HepG2 (cell line): ENCODE results near the gene RILPL1. TPM values are rescaled to one million over a fixed set of nuclear protein-coding genes. Genes with fewer than 3 reads are reported as not detected.

Source experiments
- AFF4 ChIP-seq: sonication (generic); formaldehyde crosslinking; IDR thresholded peaks from 2 replicates; pipeline ENCODE4 v1.4.0; 2020; ENCODE audit warnings: missing genetic modification reagents
- KDM5A ChIP-seq: fragments of 200-600 bp; sonication (generic); IDR thresholded peaks from 2 replicates; pipeline ENCODE4 v1.7.0; 2018; ENCODE audit warnings: antibody characterized with exemption, mild to moderate bottlenecking, low read length, borderline replicate concordance
- LCORL ChIP-seq, 2 experiments: fragments of 450-650 bp in 1 of 2; sonication (generic) in 1 of 2; formaldehyde crosslinking in 1 of 2; IDR thresholded peaks; 2 replicates each; pipeline versions ENCODE4 v1.5.0 to v1.6.1; 2017 to 2020; ENCODE audit warnings: antibody characterized with exemption in 1 of 2, missing genetic modification reagents in 1 of 2
- NONO ChIP-seq, 2 experiments: fragments of 450-650 bp in 1 of 2; sonication (generic) in 1 of 2; formaldehyde crosslinking in 1 of 2; IDR thresholded peaks in 1 of 2; conservative IDR thresholded peaks in 1 of 2; 2 replicates each; pipeline versions ENCODE4 v1.6.1 to v1.8.0; 2017 to 2022; ENCODE audit warnings: mild to moderate bottlenecking in 1 of 2, missing genetic modification reagents in 1 of 2, moderate library complexity in 1 of 2
- SOX5 ChIP-seq: IDR thresholded peaks from 2 replicates; pipeline ENCODE4 v1.6.1; 2016; ENCODE audit warnings: borderline replicate concordance
- YEATS2 ChIP-seq: sonication (generic); formaldehyde crosslinking; IDR thresholded peaks from 2 replicates; pipeline ENCODE4 v1.4.0; 2020; ENCODE audit warnings: missing genetic modification reagents, borderline replicate concordance
- ZMYM2 ChIP-seq: sonication (generic); formaldehyde crosslinking; IDR thresholded peaks from 2 replicates; pipeline ENCODE4 v1.8.0; 2022; ENCODE audit warnings: mild to moderate bottlenecking, missing genetic modification reagents
- ZNF350 ChIP-seq: sonication (generic); formaldehyde crosslinking; IDR thresholded peaks from 2 replicates; pipeline ENCODE4 v1.4.0; 2020; ENCODE audit warnings: mild to moderate bottlenecking, low read depth, missing genetic modification reagents, borderline replicate concordance
- ZNF441 ChIP-seq: sonication (generic); formaldehyde crosslinking; IDR thresholded peaks from 2 replicates; pipeline ENCODE4 v1.7.0; 2021; ENCODE audit warnings: missing genetic modification reagents, borderline replicate concordance
- ZNF574 ChIP-seq: sonication (generic); formaldehyde crosslinking; IDR thresholded peaks from 2 replicates; pipeline ENCODE4 v1.4.0; 2020; ENCODE audit warnings: missing genetic modification reagents
- ZNF609 ChIP-seq: sonication (generic); formaldehyde crosslinking; IDR thresholded peaks from 2 replicates; pipeline ENCODE4 v1.4.0; 2020; ENCODE audit warnings: mild to moderate bottlenecking, missing genetic modification reagents, borderline replicate concordance
- ZNF775 ChIP-seq: sonication (generic); formaldehyde crosslinking; IDR thresholded peaks from 2 replicates; pipeline ENCODE4 v1.4.0; 2020; ENCODE audit warnings: missing genetic modification reagents, mild to moderate bottlenecking, moderate library complexity, borderline replicate concordance
- polyA plus RNA-seq, 8 experiments: library from polyadenylated mRNA; depleted of rRNA in 3 of 8; stranded (reverse) in 7 of 8; unstranded in 1 of 8; fragments of >200 nt; fragmentation: Illumina TruSeq in 4 of 8; extraction: Trizol in 4 of 8; gene quantifications; 2 replicates each; pipeline versions ENCODE4 v1.2.1 to v1.2.3, GENCODE V29; 2011 to 2016; ENCODE audit warnings: low read depth in 4 of 8, missing spikeins in 1 of 8, mixed read lengths in 1 of 8; ENCODE audit not compliant: insufficient read depth in 1 of 8
- total RNA-seq, 5 experiments: library from RNA; depleted of rRNA; stranded (reverse); fragments of >200 nt; fragmentation: Illumina TruSeq; extraction: Trizol; gene quantifications; 2 replicates each; pipeline ENCODE4 v1.2.3, GENCODE V29; 2016; ENCODE audit warnings: low read depth in 1 of 5

RILPL1 gene
- total and polyA plus RNA-seq, 2 of the 13 experiments (the other 11 are each of a cell fraction or from before 2014, with no cell fraction given), result 5.8 to 28.4 TPM

- no peak for TF ChIP-seq NONO (IDR thresholded peaks at IDR 0.05)
- TF ChIP-seq NONO (CRISPR knock-in tag; conservative IDR thresholded peaks at IDR 0.05), result no peak
- 0 out of 2 replicates have a peak, but pooled peaks have one; percentile 39 for TF ChIP-seq ZNF609
- TF ChIP-seq ZNF441, result no peak
- TF ChIP-seq LCORL (IDR thresholded peaks at IDR 0.05), result no peak
- peak; percentile 84 for TF ChIP-seq LCORL (CRISPR knock-in tag; IDR thresholded peaks at IDR 0.05)
- no peak for TF ChIP-seq ZNF775 (CRISPR knock-in tag)
- no peak for TF ChIP-seq AFF4 (CRISPR knock-in tag)
- TF ChIP-seq ZNF350 (CRISPR knock-in tag), result peak; percentile 23; the same call in 1 of the 2 replicates
- TF ChIP-seq YEATS2 (CRISPR knock-in tag), result peak; percentile 55; the same call in 1 of the 2 replicates
- no peak for TF ChIP-seq KDM5A
- peak; percentile 92 for TF ChIP-seq ZMYM2
- TF ChIP-seq ZNF574 (CRISPR knock-in tag), result no peak
- peak; percentile 45; the same call in 1 of the 2 replicates for TF ChIP-seq SOX5 (CRISPR knock-in tag)
Observed at GRCh38 chr12:123519141-123520001, 14.1 kb downstream of the RILPL1 start (continued).
